H9 (cell line): ENCODE data around the gene ABCA4. TPM values are rescaled to one million over a fixed set of nuclear protein-coding genes. Genes with fewer than 3 reads are reported as not detected.

Source experiments
- DNase-seq: peaks from one replicate; pipeline ENCODE4 v3.0.0-alpha.2; 2017
- H2AFZ ChIP-seq: one replicate; pipeline ENCODE4 v1.6.1; 2013; ENCODE audit warnings: mild to moderate bottlenecking, low read length, control low read depth, moderate library complexity
- H2AK5ac ChIP-seq: 2 replicates; pipeline ENCODE4 v1.6.1; 2013; ENCODE audit warnings: low read length, control low read depth, mixed read lengths; ENCODE audit not compliant: insufficient read length
- H2BK120ac ChIP-seq: one replicate; pipeline ENCODE4 v1.6.1; 2013; ENCODE audit warnings: low read depth, mild to moderate bottlenecking, low read length, control low read depth, inconsistent platforms; ENCODE audit not compliant: poor library complexity, severe bottlenecking
- H2BK12ac ChIP-seq: 2 replicates; pipeline ENCODE4 v1.6.1; 2013; ENCODE audit warnings: low read length, control low read depth, mixed read lengths, low read depth; ENCODE audit not compliant: insufficient read length
- H2BK15ac ChIP-seq: 2 replicates; pipeline ENCODE4 v1.6.1; 2013; ENCODE audit warnings: low read depth, low read length, control low read depth
- H2BK20ac ChIP-seq: one replicate; pipeline ENCODE4 v1.6.1; 2013; ENCODE audit warnings: low read depth, mild to moderate bottlenecking, low read length, control low read depth, inconsistent platforms; ENCODE audit not compliant: poor library complexity, severe bottlenecking
- H2BK5ac ChIP-seq: 2 replicates; pipeline ENCODE4 v1.6.1; 2013; ENCODE audit warnings: low read length, control low read depth, mixed read lengths; ENCODE audit not compliant: insufficient read length
- H3K14ac ChIP-seq: 2 replicates; pipeline ENCODE4 v1.6.1; 2013; ENCODE audit warnings: low read length, control low read depth; ENCODE audit not compliant: insufficient read depth
- H3K18ac ChIP-seq: 2 replicates; pipeline ENCODE4 v1.6.1; 2013; ENCODE audit warnings: low read depth, mild to moderate bottlenecking, mixed read lengths, low read length, control low read depth; ENCODE audit not compliant: insufficient read length
- H3K23ac ChIP-seq: 2 replicates; pipeline ENCODE4 v1.6.1; 2013; ENCODE audit warnings: low read length, control low read depth, mixed read lengths, low read depth; ENCODE audit not compliant: insufficient read length
- H3K23me2 ChIP-seq: 2 replicates; pipeline ENCODE4 v1.6.1; 2013; ENCODE audit warnings: low read depth, mild to moderate bottlenecking, mixed read lengths, low read length, control low read depth; ENCODE audit not compliant: insufficient read length, poor library complexity, severe bottlenecking
- H3K27ac ChIP-seq: 2 replicates; pipeline ENCODE4 v1.5.1; 2013; ENCODE audit warnings: low read length, control low read depth, mixed read lengths, low read depth; ENCODE audit not compliant: insufficient read length
- H3K27me3 ChIP-seq: 2 replicates; pipeline ENCODE4 v1.6.1; 2013; ENCODE audit warnings: low read length, control low read depth, inconsistent platforms; ENCODE audit not compliant: insufficient read depth
- H3K4ac ChIP-seq: 2 replicates; pipeline ENCODE4 v1.6.1; 2013; ENCODE audit warnings: low read depth, mild to moderate bottlenecking, control low read depth, inconsistent platforms, low read length, moderate library complexity
- H3K4me1 ChIP-seq: 2 replicates; pipeline ENCODE4 v1.6.1; 2013; ENCODE audit warnings: low read length, control low read depth, inconsistent platforms; ENCODE audit not compliant: insufficient read depth
- H3K4me2 ChIP-seq: 2 replicates; pipeline ENCODE4 v1.6.1; 2013; ENCODE audit warnings: low read length, control low read depth, mixed read lengths; ENCODE audit not compliant: insufficient read length, insufficient read depth
- H3K56ac ChIP-seq: 2 replicates; pipeline ENCODE4 v1.6.1; 2013; ENCODE audit warnings: low read depth, mild to moderate bottlenecking, mixed read lengths, low read length, control low read depth; ENCODE audit not compliant: insufficient read length
- H3K79me1 ChIP-seq: 2 replicates; pipeline ENCODE4 v1.6.1; 2013; ENCODE audit warnings: low read depth, mild to moderate bottlenecking, moderate library complexity, low read length, control low read depth, inconsistent platforms; ENCODE audit not compliant: insufficient read depth, poor library complexity, severe bottlenecking
- H3K79me2 ChIP-seq: 2 replicates; pipeline ENCODE4 v1.6.1; 2013; ENCODE audit warnings: low read length, control low read depth, inconsistent platforms; ENCODE audit not compliant: insufficient read depth
- H3K9ac ChIP-seq: 2 replicates; pipeline ENCODE4 v1.6.1; 2013; ENCODE audit warnings: low read length, control low read depth, mixed read lengths; ENCODE audit not compliant: insufficient read length; ENCODE audit errors: extremely low read depth
- H3K9me3 ChIP-seq: one replicate; pipeline ENCODE4 v1.6.1; 2013; ENCODE audit warnings: low read depth, low read length, inconsistent platforms; ENCODE audit not compliant: control insufficient read depth
- H3T11ph ChIP-seq: one replicate; pipeline ENCODE4 v1.6.1; 2013; ENCODE audit warnings: mild to moderate bottlenecking, low read length, control low read depth, inconsistent platforms
- H4K20me1 ChIP-seq: one replicate; pipeline ENCODE4 v1.6.1; 2013; ENCODE audit not compliant: control insufficient read depth, insufficient read length, insufficient read depth
- H4K5ac ChIP-seq: 2 replicates; pipeline ENCODE4 v1.6.1; 2013; ENCODE audit warnings: low read depth, mild to moderate bottlenecking, mixed read lengths, low read length, control low read depth; ENCODE audit not compliant: insufficient read length
- H4K8ac ChIP-seq: replicated peaks from 2 replicates; pipeline ENCODE4 v1.6.1; 2013; ENCODE audit warnings: low read length, control low read depth, mixed read lengths, low read depth; ENCODE audit not compliant: insufficient read length
- H4K91ac ChIP-seq: 2 replicates; pipeline ENCODE4 v1.6.1; 2013; ENCODE audit warnings: low read depth, mild to moderate bottlenecking, moderate library complexity, mixed read lengths, low read length, control low read depth; ENCODE audit not compliant: insufficient read length
- H3K27ac Mint-ChIP-seq, 3 experiments: 2 replicates in 2 of 3; 3 replicates in 1 of 3; pipeline ENCODE4 v1.8.0; 2020 to 2021; ENCODE audit warnings: mixed read lengths in 3 of 3, mild to moderate bottlenecking in 1 of 3, moderate library complexity in 1 of 3
- H3K27me3 Mint-ChIP-seq: 2 replicates; pipeline ENCODE4 v1.8.0; 2021; ENCODE audit warnings: low read depth, mild to moderate bottlenecking, moderate library complexity, mixed read lengths
- H3K36me3 Mint-ChIP-seq, 3 experiments: 2 replicates in 2 of 3; 3 replicates in 1 of 3; pipeline ENCODE4 v1.8.0; 2020 to 2021; ENCODE audit warnings: low read depth in 3 of 3, mixed read lengths in 3 of 3; ENCODE audit not compliant: insufficient read depth in 1 of 3
- H3K4me1 Mint-ChIP-seq, 2 experiments: 2 replicates each; pipeline ENCODE4 v1.8.0; 2020; ENCODE audit warnings: mixed read lengths in 2 of 2
- H3K4me3 Mint-ChIP-seq, 2 experiments: 2 replicates in 1 of 2; 3 replicates in 1 of 2; pipeline ENCODE4 v1.8.0; 2020 to 2021; ENCODE audit warnings: mild to moderate bottlenecking in 2 of 2, mixed read lengths in 2 of 2, moderate library complexity in 1 of 2
- H3K9me3 Mint-ChIP-seq, 2 experiments: 2 replicates in 1 of 2; 3 replicates in 1 of 2; pipeline ENCODE4 v1.8.0; 2020; ENCODE audit warnings: mild to moderate bottlenecking in 2 of 2, mixed read lengths in 2 of 2, moderate library complexity in 1 of 2
- CTCF ChIP-seq: fragments of 200-600 bp; sonication (generic); conservative IDR thresholded peaks from 3 replicates; pipeline ENCODE4 v1.8.0; 2021; ENCODE audit warnings: antibody characterized with exemption, mild to moderate bottlenecking
- WGBS: extraction: QIAGEN DNeasy Blood & Tissue Kit; methylation state at CpG from one replicate; pipeline ENCODE4 v1.1.7; 2013; ENCODE audit warnings: missing lambda C conversion rate, low lambda C conversion rate, mixed read lengths; ENCODE audit not compliant: insufficient read length; ENCODE audit errors: extremely low coverage; 5-methylcytosine and 5-hydroxymethylcytosine counted together
- total RNA-seq: library from RNA; stranded (reverse); gene quantifications from 2 replicates; pipeline ENCODE4 v1.2.1, GENCODE V29; 2021

ABCA4 gene
- total RNA-seq, 1 experiment from 2014 or later = not detected

- no peak overlapping the region for H3K27ac ChIP-seq
- H2BK15ac ChIP-seq = no peak overlapping the region
- no peak for DNase-seq
- H4K8ac ChIP-seq = no peak overlapping the region
- no peaks in the 10 kb centered on the region for H3K79me2 ChIP-seq
- no peak for TF ChIP-seq CTCF
- peaks cover 8% of the 10 kb centered on the region for H3K27me3 Mint-ChIP-seq
- WGBS = no CpG with 5 or more reads among the region's 5 CpGs
- H3K23me2 ChIP-seq = no peaks in the 10 kb centered on the region
- H3K4me3 Mint-ChIP-seq = no peak overlapping the region
- H3K23ac ChIP-seq = no peak overlapping the region
- no peaks in the 10 kb centered on the region for H3K9me3 ChIP-seq
- no peak overlapping the region for H4K5ac ChIP-seq
- H3K14ac ChIP-seq = no peak overlapping the region
- H3T11ph ChIP-seq = no peak overlapping the region
- peaks cover 11 to 16% of the 10 kb centered on the region in 2 experiments for H3K9me3 Mint-ChIP-seq
- no peak overlapping the region for H2BK20ac ChIP-seq
- no peak overlapping the region for H3K27ac Mint-ChIP-seq
- H3K36me3 Mint-ChIP-seq = peaks cover 0 to 12% (median 3%) of the 10 kb centered on the region in 3 experiments; a peak in 3 of 7 replicates
- H3K56ac ChIP-seq = no peak overlapping the region
- no peak overlapping the region for H3K18ac ChIP-seq
- no peak overlapping the region for H3K4ac ChIP-seq
- H2BK5ac ChIP-seq = no peak overlapping the region
- no peak overlapping the region for H2BK120ac ChIP-seq
- H4K91ac ChIP-seq = no peak overlapping the region
- no peaks in the 10 kb centered on the region for H3K4me1 ChIP-seq
- no peak overlapping the region for H3K9ac ChIP-seq
- no peak overlapping the region for H3K4me2 ChIP-seq
- H2AK5ac ChIP-seq = no peak overlapping the region
- no peaks in the 10 kb centered on the region for H3K79me1 ChIP-seq
- no peaks in the 10 kb centered on the region for H4K20me1 ChIP-seq
- H2AFZ ChIP-seq = peak overlapping the region; percentile 25
- no peaks in the 10 kb centered on the region for H3K27me3 ChIP-seq
- no peaks in the 10 kb centered on the region for H3K4me1 Mint-ChIP-seq
- H2BK12ac ChIP-seq = no peak overlapping the region
Observed at GRCh38 chr1:93959413-93959812, 161.5 kb downstream of the ABCA4 start.
